Astrocyte (in vitro differentiated cells and primary cell): ENCODE results near the gene STAB2.

ENCODE experiments used
- EZH2 ChIP-seq: IDR thresholded peaks from 2 replicates; pipeline ENCODE4 v1.6.1; 2012; ENCODE audit warnings: mild to moderate bottlenecking, low read length, inconsistent platforms; ENCODE audit not compliant: insufficient read depth
- TF ChIP-seq, protein P1 (sequence below): IDR thresholded peaks from 2 replicates; pipeline ENCODE4 v1.5.1; 2011; ENCODE audit warnings: low read depth, mild to moderate bottlenecking, inconsistent platforms, low read length, moderate library complexity; ENCODE audit not compliant: insufficient read depth

DNA sequence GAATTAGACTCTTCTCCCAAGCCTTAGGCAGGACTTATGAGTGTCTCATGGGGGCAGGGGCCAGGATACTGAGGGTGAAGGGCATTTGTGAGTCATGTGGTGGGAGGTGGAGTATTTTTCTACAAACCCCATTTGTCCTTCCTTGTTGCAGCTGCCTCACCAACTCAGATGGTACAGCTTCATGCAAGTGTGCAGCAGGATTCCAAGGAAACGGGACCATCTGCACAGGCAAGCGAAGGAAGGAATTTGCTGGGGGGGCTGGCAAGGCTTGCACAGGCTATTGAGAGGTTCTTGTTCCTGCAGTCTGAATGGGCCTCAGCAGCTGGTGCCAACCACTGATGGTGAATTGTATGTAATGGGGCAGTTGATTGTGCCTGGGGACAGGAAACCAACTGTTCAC lies 125.1 kb downstream of the STAB2 start:
- TF ChIP-seq, protein P1, sequence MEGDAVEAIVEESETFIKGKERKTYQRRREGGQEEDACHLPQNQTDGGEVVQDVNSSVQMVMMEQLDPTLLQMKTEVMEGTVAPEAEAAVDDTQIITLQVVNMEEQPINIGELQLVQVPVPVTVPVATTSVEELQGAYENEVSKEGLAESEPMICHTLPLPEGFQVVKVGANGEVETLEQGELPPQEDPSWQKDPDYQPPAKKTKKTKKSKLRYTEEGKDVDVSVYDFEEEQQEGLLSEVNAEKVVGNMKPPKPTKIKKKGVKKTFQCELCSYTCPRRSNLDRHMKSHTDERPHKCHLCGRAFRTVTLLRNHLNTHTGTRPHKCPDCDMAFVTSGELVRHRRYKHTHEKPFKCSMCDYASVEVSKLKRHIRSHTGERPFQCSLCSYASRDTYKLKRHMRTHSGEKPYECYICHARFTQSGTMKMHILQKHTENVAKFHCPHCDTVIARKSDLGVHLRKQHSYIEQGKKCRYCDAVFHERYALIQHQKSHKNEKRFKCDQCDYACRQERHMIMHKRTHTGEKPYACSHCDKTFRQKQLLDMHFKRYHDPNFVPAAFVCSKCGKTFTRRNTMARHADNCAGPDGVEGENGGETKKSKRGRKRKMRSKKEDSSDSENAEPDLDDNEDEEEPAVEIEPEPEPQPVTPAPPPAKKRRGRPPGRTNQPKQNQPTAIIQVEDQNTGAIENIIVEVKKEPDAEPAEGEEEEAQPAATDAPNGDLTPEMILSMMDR = no peak
- TF ChIP-seq EZH2 = no peak
